ENCODE results near the gene SAFB2. TPM values are rescaled to one million over a fixed set of nuclear protein-coding genes. Genes with fewer than 3 reads are reported as not detected.
A peak's percentile ranks its signal among the peaks of the same experiment; 100 is the strongest.

SAFB2 gene
- total and polyA plus RNA-seq, 2 of the 13 experiments (the other 11 are each of a cell fraction or from before 2014, with no cell fraction given), result 11.2 to 31.5 TPM

GRCh38 chr19:5623397-5624017 is 931 bp upstream of the SAFB2 start (continued):
- TF ChIP-seq, protein P1, sequence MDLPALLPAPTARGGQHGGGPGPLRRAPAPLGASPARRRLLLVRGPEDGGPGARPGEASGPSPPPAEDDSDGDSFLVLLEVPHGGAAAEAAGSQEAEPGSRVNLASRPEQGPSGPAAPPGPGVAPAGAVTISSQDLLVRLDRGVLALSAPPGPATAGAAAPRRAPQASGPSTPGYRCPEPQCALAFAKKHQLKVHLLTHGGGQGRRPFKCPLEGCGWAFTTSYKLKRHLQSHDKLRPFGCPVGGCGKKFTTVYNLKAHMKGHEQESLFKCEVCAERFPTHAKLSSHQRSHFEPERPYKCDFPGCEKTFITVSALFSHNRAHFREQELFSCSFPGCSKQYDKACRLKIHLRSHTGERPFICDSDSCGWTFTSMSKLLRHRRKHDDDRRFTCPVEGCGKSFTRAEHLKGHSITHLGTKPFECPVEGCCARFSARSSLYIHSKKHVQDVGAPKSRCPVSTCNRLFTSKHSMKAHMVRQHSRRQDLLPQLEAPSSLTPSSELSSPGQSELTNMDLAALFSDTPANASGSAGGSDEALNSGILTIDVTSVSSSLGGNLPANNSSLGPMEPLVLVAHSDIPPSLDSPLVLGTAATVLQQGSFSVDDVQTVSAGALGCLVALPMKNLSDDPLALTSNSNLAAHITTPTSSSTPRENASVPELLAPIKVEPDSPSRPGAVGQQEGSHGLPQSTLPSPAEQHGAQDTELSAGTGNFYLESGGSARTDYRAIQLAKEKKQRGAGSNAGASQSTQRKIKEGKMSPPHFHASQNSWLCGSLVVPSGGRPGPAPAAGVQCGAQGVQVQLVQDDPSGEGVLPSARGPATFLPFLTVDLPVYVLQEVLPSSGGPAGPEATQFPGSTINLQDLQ (CRISPR knock-in tag; IDR thresholded peaks at IDR 0.05), result 0 out of 2 replicates have a peak, but pooled peaks have one; percentile 35
- 0 out of 2 replicates have a peak, but pooled peaks have one; percentile 25 for TF ChIP-seq ZNF558 (CRISPR knock-in tag; IDR thresholded peaks at IDR 0.05; ENCODE audit: borderline replicate concordance)

GRCh38 chr19:5621945-5622464 is 571 bp downstream of the SAFB2 start:
- H3K79me2 ChIP-seq (ENCODE audit: insufficient read depth, low read length), result peaks cover 94% of the 10 kb centered on the region
- H2AFZ ChIP-seq (ENCODE audit: low read length), result no peak overlapping the region
- peaks cover 58% of the 10 kb centered on the region for H3K4me1 ChIP-seq (ENCODE audit: insufficient read depth, low read length)
- peaks cover 6 to 45% of the 10 kb centered on the region in 2 experiments for H3K36me3 ChIP-seq (replicated peaks in 1 of 2; ENCODE audit: control insufficient read depth in 1 of 2, insufficient read depth in 2 of 2, low read length in 2 of 2)
- ChIA-PET POLR2A (interaction anchor here (0.7 to 3.4 kb wide), 25 partner anchors 8 to 282 kb away, joined by 3 to 21 read pairs (median 5); partner anchors contain the start of genes CATSPERD, LONP1, PTPRS and RPL36), CTCF (ENCODE audit: low intra/inter-chr PET ratio, low total read pairs) (interaction anchor here (1.0 kb wide), 1 partner anchor 67 kb away, joined by 3 read pairs; no protein-coding TSS in a partner anchor)
- no peak for FAIRE-seq
- intact Hi-C loops (cut with micrococcal nuclease; ENCODE audit: unreplicated experiment), result no loop called here
- no peak; the same call in 1 of the 3 replicates for ATAC-seq
- peak overlapping the region; percentile 82 for H3K4me2 ChIP-seq (ENCODE audit: low read depth, low read length)
- no peak for DNase-seq (ENCODE audit: low spot score)
- peak overlapping the region; percentile 96 for H3K9ac ChIP-seq (ENCODE audit: insufficient read depth, low read depth, low read length)
- H4K20me1 ChIP-seq (ENCODE audit: insufficient read depth, low read length), result peaks cover 27% of the 10 kb centered on the region
- peaks cover 0 to 7% of the 10 kb centered on the region in 2 experiments; a peak in 2 of 5 replicates for H3K27me3 ChIP-seq (ENCODE audit: control insufficient read depth in 1 of 2, insufficient read depth in 2 of 2, low read length in 2 of 2)
- H3K27ac ChIP-seq (ENCODE audit: extremely low read length, insufficient read depth, low read length), result peak overlapping the region; percentile 94
- WGBS (ENCODE audit: low lambda C conversion rate), result 1% methylated on average over 25 of the region's 35 CpGs
- H3K9me3 ChIP-seq (ENCODE audit: low read length), result no peaks in the 10 kb centered on the region
- in situ Hi-C loops (cut with HindIII; ENCODE audit: extremely low pct_ligation_motif_present, low pct_unique_long_range_greater_than_20kb), result no loop called here
- BruUV-seq (replicated peaks), result no TSS peak
- H3K4me3 ChIP-seq (replicated peaks in 1 of 3; ENCODE audit: insufficient read depth in 1 of 3, low read depth in 2 of 3, low read length in 3 of 3), result peak overlapping the region; percentile 95 to 99 (median 96)
- TF ChIP-seq ARNT2 (CRISPR knock-in tag; IDR thresholded peaks at IDR 0.05; ENCODE audit: low read depth), result peak; percentile 19; the same call in 1 of the 2 replicates
- TF ChIP-seq HOXD1 (CRISPR knock-in tag; IDR thresholded peaks at IDR 0.05), result no peak
- 0 out of 2 replicates have a peak, but pooled peaks have one; percentile 11 for TF ChIP-seq RAD21 (CRISPR knock-in tag; IDR thresholded peaks at IDR 0.05)
- TF ChIP-seq TEAD2 (CRISPR knock-in tag; IDR thresholded peaks at IDR 0.05), result no peak
- TF ChIP-seq ZNF546 (CRISPR knock-in tag; conservative IDR thresholded peaks at IDR 0.05), result no peak
- no peak for TF ChIP-seq TBL1XR1 (IDR thresholded peaks at IDR 0.05; ENCODE audit: borderline replicate concordance, low read length, partially characterized antibody)
- peak; percentile 23 for TF ChIP-seq ASH2L (IDR thresholded peaks at IDR 0.05; ENCODE audit: insufficient read length, low read depth, low read length)
- peak; percentile 98 for TF ChIP-seq ZNF768 (CRISPR knock-in tag; IDR thresholded peaks at IDR 0.05)
- TF ChIP-seq ZNF275 (CRISPR knock-in tag; IDR thresholded peaks at IDR 0.05; ENCODE audit: borderline replicate concordance), result 0 out of 2 replicates have a peak, but pooled peaks have one; percentile 10
- 0 out of 2 replicates have a peak, but pooled peaks have one; percentile 16 for TF ChIP-seq ZNF816 (CRISPR knock-in tag; IDR thresholded peaks at IDR 0.05; ENCODE audit: borderline replicate concordance)
- peak; percentile 97 for TF ChIP-seq ZNF629 (CRISPR knock-in tag; conservative IDR thresholded peaks at IDR 0.05)
- TF ChIP-seq MXI1 (IDR thresholded peaks at IDR 0.05; ENCODE audit: borderline replicate concordance, low read depth, low read length), result 0 out of 3 replicates have a peak, but pooled peaks have one; percentile 13
- no peak for TF ChIP-seq TCF12 (IDR thresholded peaks at IDR 0.05)
- TF ChIP-seq TCF12 (CRISPR knock-in tag; IDR thresholded peaks at IDR 0.05), result peak; percentile 68; the same call in 1 of the 2 replicates
- 0 out of 2 replicates have a peak, but pooled peaks have one; percentile 59 for TF ChIP-seq TERF1 (CRISPR knock-in tag; IDR thresholded peaks at IDR 0.05)
